Measurements from ENCODE around the gene NKD1.

GRCh38 chr16:50533317-50533716, 14.9 kb upstream of the NKD1 start:
- TF ChIP-seq CTCF (conservative IDR thresholded peaks at IDR 0.05) (no peak), EZH2 (IDR thresholded peaks at IDR 0.05; ENCODE audit: low read depth) (no peak)
